Measurements from ENCODE around the gene DCBLD1. TPM values are rescaled to one million over a fixed set of nuclear protein-coding genes. Genes with fewer than 3 reads are reported as not detected.
A peak's percentile ranks its signal among the peaks of the same experiment; 100 is the strongest.

Gene DCBLD1
- total and polyA plus RNA-seq, 2 of the 13 experiments (the other 11 are each of a cell fraction or from before 2014, with no cell fraction given) = 23.2 to 41.5 TPM

GRCh38 chr6:117483004-117483644 lies 650 bp downstream of the DCBLD1 start (continued):
- peak; percentile 48; the same call in 1 of the 2 replicates for TF ChIP-seq MNT (IDR thresholded peaks at IDR 0.05)
- TF ChIP-seq MEIS2 (CRISPR knock-in tag; IDR thresholded peaks at IDR 0.05) = peak; percentile 86; the same call in 1 of the 2 replicates
- TF ChIP-seq SRSF4 (IDR thresholded peaks at IDR 0.05; ENCODE audit: low read depth, low read length, poor library complexity, severe bottlenecking) = no peak
- 0 out of 2 replicates have a peak, but pooled peaks have one; percentile 67 for TF ChIP-seq ZSCAN21 (CRISPR knock-in tag; IDR thresholded peaks at IDR 0.05; ENCODE audit: borderline replicate concordance)
- no peak for TF ChIP-seq ZNF576 (CRISPR knock-in tag; IDR thresholded peaks at IDR 0.05)
- no peak for TF ChIP-seq SYNCRIP (IDR thresholded peaks at IDR 0.05; ENCODE audit: insufficient read depth, low read depth, low read length)
- TF ChIP-seq SCMH1 (CRISPR knock-in tag; IDR thresholded peaks at IDR 0.05; ENCODE audit: borderline replicate concordance) = no peak
- peak; percentile 72 for TF ChIP-seq RXRA (CRISPR knock-in tag; IDR thresholded peaks at IDR 0.05)
- no peak for TF ChIP-seq ZNF563 (CRISPR knock-in tag; IDR thresholded peaks at IDR 0.05)
- no peak for TF ChIP-seq ZNF777 (CRISPR knock-in tag; IDR thresholded peaks at IDR 0.05)
- TF ChIP-seq ZNF580 (CRISPR knock-in tag; IDR thresholded peaks at IDR 0.05; ENCODE audit: borderline replicate concordance, low read depth) = no peak
- no peak for TF ChIP-seq TOE1 (CRISPR knock-in tag; IDR thresholded peaks at IDR 0.05)
- TF ChIP-seq ZGPAT (CRISPR knock-in tag; IDR thresholded peaks at IDR 0.05) = peak; percentile 64
- peak; percentile 80 for TF ChIP-seq HNRNPLL (IDR thresholded peaks at IDR 0.05; ENCODE audit: low read depth, low read length, poor library complexity, severe bottlenecking)
- no peak for TF ChIP-seq HNF4G (IDR thresholded peaks at IDR 0.05; ENCODE audit: borderline replicate concordance, low read depth, low read length)
- TF ChIP-seq HNF4G (CRISPR knock-in tag; IDR thresholded peaks at IDR 0.05; ENCODE audit: borderline replicate concordance, low read depth) = no peak
- TF ChIP-seq FOXM1 (CRISPR knock-in tag; IDR thresholded peaks at IDR 0.05) = no peak
- peak; percentile 41; the same call in 1 of the 2 replicates for TF ChIP-seq CEBPG (CRISPR knock-in tag; IDR thresholded peaks at IDR 0.05)
- 0 out of 2 replicates have a peak, but pooled peaks have one; percentile 39 for TF ChIP-seq SKIL (CRISPR knock-in tag; IDR thresholded peaks at IDR 0.05; ENCODE audit: borderline replicate concordance)
- TF ChIP-seq RBFOX2 (IDR thresholded peaks at IDR 0.05; ENCODE audit: low read depth, low read length) = peak; percentile 73; the same call in 1 of the 2 replicates
- TF ChIP-seq ZNF44 (CRISPR knock-in tag; IDR thresholded peaks at IDR 0.05) = peak; percentile 81; the same call in 1 of the 2 replicates
- no peak for TF ChIP-seq MATR3 (CRISPR knock-in tag; IDR thresholded peaks at IDR 0.05)
